Endothelial cell of umbilical vein (primary cell): ENCODE data around the gene CHD9. TPM values are rescaled to one million over a fixed set of nuclear protein-coding genes. Genes with fewer than 3 reads are reported as not detected.

Experiments used
- BruUV-seq: library from RNA; stranded (reverse); fragments of 400-500 nt; replicated peaks from 2 replicates; lab custom pipeline; 2021; lab: Mats Ljungman, UMichigan
- CTCF ChIA-PET: fragments of 300-600, 350-600 bp; sonication (Branson Sonifier 250); formaldehyde crosslinking; loops from one replicate; lab custom pipeline; 2021; ENCODE audit warnings: antibody characterized with exemption, inconsistent platforms; lab: Charles Lee
- POLR2A ChIA-PET: fragments of 300-600, 350-600 bp; sonication (Branson Sonifier 250); formaldehyde crosslinking; loops from one replicate; lab custom pipeline; 2021; ENCODE audit warnings: antibody characterized with exemption, inconsistent platforms; lab: Charles Lee
- DNase-seq: peaks from one replicate; pipeline ENCODE4 v3.0.0-alpha.2; 2011; ENCODE audit warnings: low read depth, low spot score
- FAIRE-seq: peaks from 2 replicates; lab custom pipeline; 2011; peaks lifted over from hg19 to GRCh38; lab: Jason Lieb, UNC
- H2AFZ ChIP-seq: 2 replicates; pipeline ENCODE4 v1.6.0; 2012; ENCODE audit warnings: low read depth, low read length, control low read depth, inconsistent platforms
- H3K27ac ChIP-seq: 2 replicates; pipeline ENCODE4 v1.5.1; 2011; ENCODE audit warnings: low read depth, mild to moderate bottlenecking, control low read depth, low read length, moderate library complexity; ENCODE audit not compliant: insufficient read depth
- H3K27me3 ChIP-seq, 2 experiments: 2 replicates each; pipeline versions ENCODE4 v1.6.0 to v1.6.1; 2011; ENCODE audit warnings: low read length in 2 of 2, mixed read lengths in 1 of 2; ENCODE audit not compliant: control insufficient read depth in 2 of 2, insufficient read depth in 2 of 2
- H3K36me3 ChIP-seq, 2 experiments: 2 replicates in 1 of 2; 3 replicates in 1 of 2; pipeline ENCODE4 v1.5.1; 2011; ENCODE audit warnings: low read length in 2 of 2, mild to moderate bottlenecking in 1 of 2, moderate library complexity in 1 of 2; ENCODE audit not compliant: control insufficient read depth in 2 of 2, insufficient read depth in 2 of 2; ENCODE audit errors: extremely low read depth in 1 of 2
- H3K4me1 ChIP-seq: 3 replicates; pipeline ENCODE4 v1.5.1; 2011; ENCODE audit warnings: mild to moderate bottlenecking, low read length; ENCODE audit not compliant: control insufficient read depth, insufficient read depth; ENCODE audit errors: extremely low read depth
- H3K4me2 ChIP-seq: 2 replicates; pipeline ENCODE4 v1.6.1; 2011; ENCODE audit warnings: low read length, control low read depth, mixed read lengths; ENCODE audit not compliant: insufficient read depth
- H3K4me3 ChIP-seq, 3 experiments: fragments of 200-600 bp in 1 of 3; sonication (generic), shearing (Covaris generic) in 1 of 3; replicated peaks in 1 of 3; 2 replicates each; pipeline ENCODE4 v1.5.1; 2011 to 2016; ENCODE audit warnings: control low read depth in 3 of 3, low read length in 3 of 3, mild to moderate bottlenecking in 2 of 3, inconsistent platforms in 1 of 3, low read depth in 1 of 3, moderate library complexity in 1 of 3; ENCODE audit not compliant: insufficient read depth in 1 of 3
- H3K79me2 ChIP-seq: 2 replicates; pipeline ENCODE4 v1.6.0; 2012; ENCODE audit warnings: low read length, inconsistent platforms; ENCODE audit not compliant: control insufficient read depth, insufficient read depth
- H3K9ac ChIP-seq: replicated peaks from 2 replicates; pipeline ENCODE3; 2011; ENCODE audit warnings: low read length, control low read depth; ENCODE audit not compliant: insufficient read depth; ENCODE audit errors: extremely low read depth
- H3K9me1 ChIP-seq: replicated peaks from 3 replicates; pipeline ENCODE4 v1.6.0; 2011; ENCODE audit warnings: mild to moderate bottlenecking, low read length; ENCODE audit not compliant: control insufficient read depth, insufficient read depth; ENCODE audit errors: extremely low read depth
- H3K9me3 ChIP-seq: replicated peaks from 2 replicates; pipeline ENCODE4 v1.5.1; 2012; ENCODE audit warnings: low read length, inconsistent platforms; ENCODE audit not compliant: control insufficient read depth, insufficient read depth
- H4K20me1 ChIP-seq: replicated peaks from 2 replicates; pipeline ENCODE3; 2011; ENCODE audit warnings: mild to moderate bottlenecking, low read length; ENCODE audit not compliant: control insufficient read depth, insufficient read depth; ENCODE audit errors: extremely low read depth
- CTCF ChIP-seq, 2 donors: IDR thresholded peaks; 1 replicate in 1 of 2; 2 replicates in 1 of 2; pipeline ENCODE4 v1.5.1; 2011; ENCODE audit warnings: low read length in 2 of 2, mild to moderate bottlenecking in 2 of 2, moderate library complexity in 2 of 2, control low read depth in 1 of 2, inconsistent platforms in 1 of 2, low read depth in 1 of 2; ENCODE audit not compliant: insufficient read depth in 1 of 2; ENCODE audit errors: extremely low read depth in 1 of 2
- EZH2 ChIP-seq: IDR thresholded peaks from 2 replicates; pipeline ENCODE4 v1.6.1; 2012; ENCODE audit warnings: borderline replicate concordance, low read depth, mild to moderate bottlenecking, moderate library complexity, low read length, inconsistent platforms; ENCODE audit not compliant: severe bottlenecking
- FOS ChIP-seq: IDR thresholded peaks from 2 replicates; pipeline ENCODE4 v1.6.1; 2011; ENCODE audit warnings: mild to moderate bottlenecking, low read length, moderate library complexity, borderline replicate concordance; ENCODE audit not compliant: insufficient read depth
- GATA2 ChIP-seq: IDR thresholded peaks from 2 replicates; pipeline ENCODE4 v1.7.0; 2011; ENCODE audit warnings: low read depth, mild to moderate bottlenecking, moderate library complexity, mixed read lengths, low read length; ENCODE audit not compliant: insufficient read length, insufficient read depth
- JUN ChIP-seq: IDR thresholded peaks from 2 replicates; pipeline ENCODE4 v1.6.1; 2011; ENCODE audit warnings: borderline replicate concordance, low read depth; ENCODE audit not compliant: insufficient read length, insufficient read depth
- MAX ChIP-seq: IDR thresholded peaks from 2 replicates; pipeline ENCODE4 v1.6.1; 2011; ENCODE audit not compliant: insufficient read depth, insufficient read length
- MYC ChIP-seq: IDR thresholded peaks from one replicate; pipeline ENCODE4 v1.6.1; 2011; ENCODE audit warnings: mild to moderate bottlenecking, low read depth, low read length
- POLR2A ChIP-seq: IDR thresholded peaks from 2 replicates; pipeline ENCODE4 v1.6.1; 2012; ENCODE audit warnings: low read depth, mild to moderate bottlenecking, control low read depth, low read length
- POLR2AphosphoS5 ChIP-seq: IDR thresholded peaks from 2 replicates; pipeline ENCODE4 v1.6.1; 2012; ENCODE audit warnings: low read depth, mild to moderate bottlenecking, control low read depth, low read length, moderate library complexity; ENCODE audit not compliant: insufficient read depth
- dilution Hi-C: fragments of 300-500 bp; cut with MboI; formaldehyde crosslinking; loops from one replicate; pipeline ENCODE4 v1.15.0; 2019; ENCODE audit warnings: low sequenced_read_pairs; ENCODE audit not compliant: extremely low pct_ligation_motif_present
- intact Hi-C: fragments of 100-400 bp; cut with micrococcal nuclease; formaldehyde crosslinking; loops from one replicate; pipeline ENCODE4 v1.10.0; 2022
- polyA plus RNA-seq, 4 experiments: library from polyadenylated mRNA; depleted of rRNA in 3 of 4; stranded (reverse) in 3 of 4; unstranded in 1 of 4; fragments of >200 nt; gene quantifications; 2 replicates each; pipeline versions ENCODE4 v1.2.1 to v1.2.3, GENCODE V29; 2011 to 2012; ENCODE audit warnings: missing spikeins in 1 of 4
- total RNA-seq: library from RNA; stranded (reverse); gene quantifications from 2 replicates; pipeline ENCODE4 v1.2.3, GENCODE V29; 2021

The CHD9 gene
- total and polyA plus RNA-seq, 2 donors (not counting 3 experiments of a cell fraction or from before 2014, with no cell fraction given): 9.9 to 59.2 TPM

GRCh38 chr16:53235851-53236250, 181.1 kb downstream of the CHD9 start:
- H3K4me2 ChIP-seq: no peak overlapping the region
- DNase-seq: no peak
- H3K9me3 ChIP-seq: no peaks in the 10 kb centered on the region
- H3K4me3 ChIP-seq: no peak overlapping the region
- no peaks in the 10 kb centered on the region for H3K27me3 ChIP-seq
- H4K20me1 ChIP-seq: peaks cover 2% of the 10 kb centered on the region
- no TSS peak for BruUV-seq
- dilution Hi-C loops (no loop called here), intact Hi-C loops (no loop called here)
- no peaks in the 10 kb centered on the region for H3K9me1 ChIP-seq
- no peak overlapping the region for H3K9ac ChIP-seq
- H3K4me1 ChIP-seq: no peaks in the 10 kb centered on the region
- ChIA-PET POLR2A (no interaction called here), CTCF (no interaction called here)
- TF ChIP-seq CTCF (IDR thresholded peaks at IDR 0.05; ENCODE audit: extremely low read depth in 1 of 2, insufficient read depth in 1 of 2, low read depth in 1 of 2, low read length in 2 of 2): no peak
- TF ChIP-seq EZH2: no peak
- TF ChIP-seq GATA2: no peak
- TF ChIP-seq FOS: no peak
- TF ChIP-seq POLR2A: no peak
- no peak for TF ChIP-seq POLR2AphosphoS5
- TF ChIP-seq JUN: no peak
- no peak for TF ChIP-seq MYC
- no peak for TF ChIP-seq MAX
- no peak overlapping the region for H3K27ac ChIP-seq
- FAIRE-seq: no peak
- H2AFZ ChIP-seq: no peak overlapping the region
- H3K36me3 ChIP-seq: peaks cover 17 to 34% of the 10 kb centered on the region in 2 experiments
- H3K79me2 ChIP-seq: no peaks in the 10 kb centered on the region
